HTR-8/SVneo (cell line): ENCODE measurements around the gene SCARB2.
"Not testable (repeated sequence)": the region's sequence is repeated elsewhere in the genome, so short reads cannot be mapped to it uniquely, and the experiment has no call there.

Experiments used
- DNase-seq: peaks from one replicate; pipeline ENCODE4 v3.0.0; 2011; ENCODE audit warnings: low spot score, mixed read lengths; ENCODE audit not compliant: insufficient read length
- FAIRE-seq: peaks from 2 replicates; lab custom pipeline; 2011; peaks lifted over from hg19 to GRCh38; lab: Jason Lieb, UNC

The SCARB2 gene, protein sequence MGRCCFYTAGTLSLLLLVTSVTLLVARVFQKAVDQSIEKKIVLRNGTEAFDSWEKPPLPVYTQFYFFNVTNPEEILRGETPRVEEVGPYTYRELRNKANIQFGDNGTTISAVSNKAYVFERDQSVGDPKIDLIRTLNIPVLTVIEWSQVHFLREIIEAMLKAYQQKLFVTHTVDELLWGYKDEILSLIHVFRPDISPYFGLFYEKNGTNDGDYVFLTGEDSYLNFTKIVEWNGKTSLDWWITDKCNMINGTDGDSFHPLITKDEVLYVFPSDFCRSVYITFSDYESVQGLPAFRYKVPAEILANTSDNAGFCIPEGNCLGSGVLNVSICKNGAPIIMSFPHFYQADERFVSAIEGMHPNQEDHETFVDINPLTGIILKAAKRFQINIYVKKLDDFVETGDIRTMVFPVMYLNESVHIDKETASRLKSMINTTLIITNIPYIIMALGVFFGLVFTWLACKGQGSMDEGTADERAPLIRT

DNA sequence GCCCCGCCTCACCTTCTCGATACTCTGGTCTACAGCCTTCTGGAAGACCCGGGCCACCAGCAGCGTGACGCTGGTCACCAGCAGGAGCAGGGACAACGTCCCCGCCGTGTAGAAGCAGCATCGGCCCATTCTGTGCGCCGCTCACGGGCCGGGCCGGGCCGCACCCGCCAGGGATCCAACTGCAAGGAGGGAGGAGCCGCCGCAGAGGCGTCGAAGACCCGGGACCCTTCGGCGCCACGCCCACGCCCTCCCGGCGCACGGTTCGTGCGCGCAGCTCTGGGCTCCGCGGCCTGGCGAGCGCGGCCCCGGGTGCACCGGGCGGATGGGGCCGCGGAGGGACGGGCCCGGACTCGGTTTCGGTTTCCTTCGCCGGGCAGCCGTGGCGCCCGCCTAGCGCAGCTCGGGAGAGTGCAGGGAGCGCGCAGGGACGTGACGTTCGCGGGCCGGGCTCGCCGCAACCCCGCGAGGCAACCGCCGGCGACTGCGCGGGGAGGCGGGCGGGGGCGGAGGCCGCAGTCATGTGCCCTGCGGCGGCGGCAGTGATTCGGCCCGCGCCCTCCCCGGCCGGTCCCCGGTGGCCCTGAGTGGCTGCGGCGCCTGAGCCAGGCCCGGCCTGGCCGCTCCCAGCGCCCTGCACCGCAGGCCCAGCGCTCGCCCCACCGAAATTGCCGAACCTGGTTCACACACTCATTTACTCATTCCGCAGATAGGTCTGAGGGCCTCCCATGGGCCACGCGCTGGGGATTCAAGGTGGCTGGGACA, at the start of gene SCARB2:
Gene SCARB2 (minus strand): TSS at position 410 of the 762 bp plus-strand sequence. CDS start 281 bp downstream, at position 129.
- FAIRE-seq (no peak), DNase-seq (peak; percentile 41)

DNA sequence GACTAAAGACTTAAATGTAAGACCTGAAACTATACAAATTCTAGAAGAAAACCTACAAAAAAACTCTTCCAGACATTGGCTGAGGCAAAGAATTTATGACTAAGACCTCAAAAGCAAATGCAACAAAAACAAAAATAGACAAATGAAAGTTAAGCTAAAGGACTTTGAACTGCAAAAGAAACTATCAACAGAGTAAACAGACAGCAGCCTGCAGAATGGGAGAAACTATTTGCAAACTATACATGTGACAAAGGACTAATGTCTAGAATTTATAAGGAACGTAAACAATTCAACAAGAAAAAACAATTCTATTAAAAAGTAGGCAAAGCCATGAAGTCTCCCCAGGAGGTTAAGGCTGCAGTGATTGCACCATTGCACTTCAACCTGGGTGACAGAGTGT, 46.9 kb upstream of the SCARB2 start:
- FAIRE-seq: no peak

DNA sequence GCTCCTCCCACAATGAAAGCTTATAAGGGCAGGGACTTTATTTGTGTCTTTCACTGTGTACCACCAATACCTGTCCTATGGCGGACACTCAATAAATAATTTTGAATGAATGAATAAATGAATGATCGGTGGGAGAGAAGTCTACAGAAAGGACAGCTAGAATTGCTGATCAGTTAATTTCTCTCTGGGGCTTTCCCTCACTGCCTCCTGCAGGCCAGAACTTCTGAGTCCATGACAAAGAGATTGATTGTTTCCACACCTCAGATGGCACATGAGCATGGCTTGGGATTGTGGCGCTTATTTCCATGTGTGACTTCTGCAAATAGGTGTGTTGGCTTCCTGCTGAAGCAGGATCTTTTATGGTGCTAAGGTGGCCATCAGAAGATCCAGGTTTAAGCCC, 44.2 kb upstream of the SCARB2 start:
- DNase-seq (no peak), FAIRE-seq (no peak)

More for the DNA sequence above, 46.9 kb upstream of the SCARB2 start:
- DNase-seq: no peak

DNA sequence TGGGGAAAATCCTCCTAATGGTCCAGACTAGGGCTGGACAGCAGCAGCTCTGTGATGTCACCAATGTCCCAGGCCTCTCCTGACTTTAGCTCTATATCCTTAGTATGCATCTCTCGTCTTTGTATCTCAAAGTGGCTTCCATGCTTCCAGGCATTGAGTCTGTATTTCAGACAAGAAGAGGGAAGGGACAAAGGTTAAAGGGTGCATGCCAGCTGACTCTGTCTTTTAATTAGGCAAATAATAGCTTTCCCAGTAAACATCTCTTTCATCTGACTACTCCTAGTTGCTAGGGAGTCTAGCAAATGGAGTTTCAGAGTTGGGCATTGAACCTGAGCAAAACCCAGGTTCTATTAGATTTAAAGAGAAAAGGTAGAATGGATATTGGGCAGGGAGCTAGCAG, 43.3 kb upstream of the SCARB2 start:
- no peak for DNase-seq
- no peak for FAIRE-seq

DNA sequence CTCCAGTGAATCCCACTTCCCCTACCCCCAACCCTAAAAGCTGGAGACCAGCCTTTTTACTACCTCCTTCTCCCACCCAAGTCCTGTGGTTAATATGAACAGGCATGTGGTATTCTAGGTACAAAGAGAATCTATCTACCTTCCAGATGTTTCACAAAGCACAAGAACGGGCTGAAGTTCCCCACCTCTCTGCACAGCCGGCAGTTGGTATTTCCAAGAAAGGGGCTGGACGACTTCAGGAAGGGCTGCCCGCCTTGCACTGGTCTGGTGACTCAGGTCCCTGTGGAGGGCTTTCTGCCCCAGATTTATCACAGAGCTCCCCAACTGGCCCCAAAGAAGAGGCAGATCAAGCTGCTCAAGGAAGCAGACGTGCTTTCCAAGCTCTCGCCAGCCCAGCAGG, 42.4 kb upstream of the SCARB2 start:
- DNase-seq: no peak
- no peak for FAIRE-seq

DNA sequence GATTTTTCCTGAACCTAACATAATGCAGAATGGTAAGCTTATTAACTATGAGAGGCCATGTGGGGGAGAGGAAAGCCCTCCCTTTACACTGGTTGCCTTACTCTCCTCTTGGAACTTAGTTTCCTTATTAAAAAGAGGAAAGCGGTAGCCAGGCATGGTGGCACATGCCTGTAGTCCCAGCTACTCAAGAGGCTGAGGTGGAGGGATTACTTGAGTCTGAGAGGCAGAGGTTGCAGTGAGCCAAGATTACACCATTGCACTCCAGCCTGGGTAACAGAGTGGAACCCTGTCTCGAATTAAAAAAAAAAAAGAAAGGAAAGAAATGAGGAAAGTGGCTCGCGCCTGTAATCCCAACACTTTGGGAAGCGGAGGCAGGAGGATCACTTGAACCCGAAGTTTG, 39.9 kb upstream of the SCARB2 start:
- no peak for FAIRE-seq
- no peak for DNase-seq

DNA sequence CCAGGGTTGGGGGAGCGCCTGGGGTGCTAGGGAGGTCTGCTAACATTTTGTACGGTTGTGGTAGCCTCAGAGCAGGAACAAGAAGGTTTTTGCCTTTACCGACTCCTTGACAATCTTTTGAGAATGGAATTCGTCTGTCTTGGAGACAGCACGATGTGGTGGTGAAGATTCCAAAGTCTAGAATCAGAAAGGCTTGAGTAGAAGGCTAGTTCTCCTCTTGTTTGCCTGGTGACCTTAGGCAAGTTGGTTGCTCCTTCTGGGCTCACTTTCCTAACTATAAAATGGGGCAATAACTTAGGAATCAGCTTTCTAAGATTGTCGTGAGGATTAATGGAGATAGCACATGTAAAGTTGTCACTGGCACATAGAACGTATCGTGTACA, 38.6 kb upstream of the SCARB2 start:
- no peak for FAIRE-seq
- DNase-seq: no peak

DNA sequence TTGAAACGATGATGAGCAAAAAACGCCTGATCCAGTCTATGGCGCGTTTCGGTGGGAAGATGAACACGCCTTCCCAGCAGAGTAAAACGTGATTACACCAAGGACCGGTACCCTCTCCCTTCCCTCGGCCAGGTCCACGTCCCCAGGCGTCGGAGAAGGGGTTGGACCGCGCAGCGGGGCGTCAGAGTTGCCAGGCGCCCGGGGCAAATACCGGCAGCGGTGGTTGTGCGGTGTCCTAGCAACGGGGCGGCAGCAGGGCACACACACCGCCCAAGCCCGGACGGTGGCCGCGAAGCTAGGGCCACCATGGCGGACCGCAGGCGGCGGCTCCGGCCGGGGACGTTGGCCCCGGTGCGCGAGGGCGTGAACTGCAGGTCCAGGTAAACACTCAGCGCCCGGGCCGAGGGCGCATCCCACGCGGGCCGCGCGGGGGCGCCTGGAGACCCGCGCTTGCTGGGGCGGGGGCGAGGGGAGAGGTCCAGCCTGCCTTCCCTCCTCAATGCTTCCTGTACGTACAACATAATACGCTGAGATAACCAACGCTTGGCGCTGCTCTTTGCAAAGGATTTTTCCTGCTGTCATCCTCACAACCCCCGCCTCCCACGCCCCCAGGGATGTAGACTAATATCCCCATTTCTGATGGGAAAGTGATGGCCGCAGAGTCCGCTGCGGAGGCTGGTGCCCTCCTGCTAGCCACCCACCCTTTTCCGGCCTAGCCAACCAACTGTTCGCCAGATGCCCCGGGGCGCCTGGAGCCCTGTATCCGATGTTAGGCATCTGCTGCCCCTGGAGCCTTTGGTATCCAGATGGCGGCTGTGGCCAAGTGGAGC, 38.0 kb upstream of the SCARB2 start, which contains the start of gene FAM47E:
Gene FAM47E (plus strand): TSS at position 281 of the 830 bp plus-strand sequence. CDS start 26 bp downstream, at position 307.
- FAIRE-seq: no peak
- DNase-seq: peak; percentile 36

DNA sequence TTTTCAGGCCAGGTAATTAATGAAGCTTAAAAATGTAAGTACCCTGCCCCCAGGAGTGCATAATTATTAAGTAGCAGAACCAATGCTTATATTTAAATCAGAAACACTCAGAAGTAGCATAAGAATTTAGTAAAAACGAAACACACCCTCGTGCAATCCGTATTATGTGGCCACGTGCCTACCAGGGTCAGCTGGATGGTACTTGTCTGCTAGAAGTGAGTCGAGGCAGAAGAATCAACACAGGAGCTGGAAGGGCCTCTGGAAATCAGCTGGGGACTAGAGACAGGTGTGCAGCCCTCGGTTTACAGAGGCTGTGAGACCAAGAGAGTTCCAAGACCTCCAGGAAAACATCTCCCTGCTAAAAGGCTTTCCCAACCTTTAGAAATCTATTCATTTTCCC, 37.3 kb upstream of the SCARB2 start:
- FAIRE-seq: no peak

DNA sequence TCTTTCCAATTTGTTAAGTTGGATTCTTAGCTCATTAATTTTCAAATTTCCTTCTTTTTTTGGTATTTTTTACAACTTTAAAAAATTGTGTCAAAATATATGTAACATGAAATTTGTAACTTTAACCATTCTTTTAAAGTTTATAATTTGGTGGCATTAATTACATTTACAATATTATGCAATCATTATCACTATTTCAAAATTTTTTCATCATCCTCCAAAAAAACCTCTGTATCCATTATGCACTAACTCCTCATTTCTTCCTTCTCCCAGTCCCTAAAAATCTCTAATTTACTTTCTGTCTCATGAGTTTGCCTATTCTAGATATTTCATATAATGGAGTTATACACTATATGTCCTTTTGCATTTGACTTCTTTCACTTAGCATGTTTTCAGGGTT, 33.2 kb upstream of the SCARB2 start:
- DNase-seq (no peak), FAIRE-seq (no peak)

More for the DNA sequence above, 37.3 kb upstream of the SCARB2 start:
- no peak for DNase-seq

DNA sequence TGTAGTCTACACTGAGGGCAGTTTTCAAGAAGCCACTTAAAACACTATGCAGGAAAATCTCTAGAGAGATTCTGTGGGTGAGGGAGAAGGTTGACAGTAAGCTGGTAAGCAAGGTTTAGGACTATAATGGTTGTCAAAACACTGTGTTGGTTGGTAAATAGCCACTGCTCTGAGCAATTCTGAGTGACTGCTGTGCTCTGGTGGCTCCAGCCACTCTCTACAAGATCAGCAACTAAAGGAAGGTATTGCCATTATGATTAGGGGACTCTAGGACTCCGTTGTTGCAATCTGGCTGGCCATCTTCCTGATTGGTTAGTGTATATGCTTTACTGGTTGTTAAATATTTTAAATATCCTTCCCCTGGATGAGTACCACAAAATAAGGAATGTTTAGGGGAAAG, 32.4 kb upstream of the SCARB2 start:
- DNase-seq (no peak), FAIRE-seq (no peak)

DNA sequence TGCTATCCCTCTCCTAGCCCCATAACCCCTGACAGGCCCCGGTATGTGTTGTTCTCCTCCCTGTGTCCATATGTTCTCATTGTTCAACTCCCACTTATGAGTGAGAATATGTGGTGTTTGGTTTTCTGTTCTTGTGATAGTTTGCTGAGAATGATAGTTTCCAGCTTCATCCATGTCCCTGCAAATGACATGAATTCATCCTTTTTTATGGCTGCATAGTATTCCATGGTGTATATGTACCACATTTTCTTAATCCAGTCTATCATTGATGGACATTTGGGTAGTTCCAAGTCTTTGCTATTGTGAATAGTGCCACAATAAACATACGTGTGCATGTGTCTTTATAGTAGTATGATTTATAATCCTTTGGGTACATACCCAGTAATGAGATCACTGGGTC, 30.3 kb upstream of the SCARB2 start:
- FAIRE-seq, DNase-seq: not testable (repeated sequence)

DNA sequence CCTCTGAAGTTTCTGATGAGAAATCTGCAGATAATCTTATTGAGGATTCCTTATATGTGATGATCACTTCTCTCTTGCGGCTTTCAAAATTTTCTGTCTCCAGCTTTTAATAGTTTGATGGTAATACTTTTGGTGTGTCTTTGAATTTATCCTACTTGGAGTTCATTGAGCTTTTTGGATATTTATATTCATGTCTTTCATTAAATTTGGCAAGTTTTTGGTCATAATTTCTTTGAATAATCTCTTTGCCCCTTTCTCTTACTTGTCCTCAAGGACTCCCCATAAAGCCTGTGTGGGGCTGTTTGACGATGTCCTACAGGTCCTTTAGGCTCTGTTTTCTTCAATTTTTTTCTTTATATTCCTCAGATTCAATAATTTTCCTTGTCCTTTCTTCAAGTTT, 26.6 kb upstream of the SCARB2 start:
- FAIRE-seq: no peak
- no peak for DNase-seq

DNA sequence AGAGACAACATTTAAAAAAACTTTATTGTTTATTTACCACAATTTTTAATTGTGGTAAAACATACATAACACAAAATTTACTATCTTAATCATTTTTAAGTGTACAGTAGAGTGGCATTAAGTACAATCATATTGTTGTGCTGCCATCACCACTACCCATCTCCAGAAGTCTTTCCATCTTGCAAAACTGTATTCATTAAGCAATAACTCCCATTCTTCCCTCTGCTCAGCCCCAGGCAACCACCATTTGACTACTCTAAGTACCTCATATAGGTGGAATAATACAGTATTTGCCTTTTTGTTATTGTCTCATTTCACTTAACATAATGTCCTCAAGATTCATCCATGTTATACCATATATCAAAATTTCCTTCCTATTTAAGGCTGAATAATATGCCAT, 25.1 kb upstream of the SCARB2 start:
- no peak for FAIRE-seq

DNA sequence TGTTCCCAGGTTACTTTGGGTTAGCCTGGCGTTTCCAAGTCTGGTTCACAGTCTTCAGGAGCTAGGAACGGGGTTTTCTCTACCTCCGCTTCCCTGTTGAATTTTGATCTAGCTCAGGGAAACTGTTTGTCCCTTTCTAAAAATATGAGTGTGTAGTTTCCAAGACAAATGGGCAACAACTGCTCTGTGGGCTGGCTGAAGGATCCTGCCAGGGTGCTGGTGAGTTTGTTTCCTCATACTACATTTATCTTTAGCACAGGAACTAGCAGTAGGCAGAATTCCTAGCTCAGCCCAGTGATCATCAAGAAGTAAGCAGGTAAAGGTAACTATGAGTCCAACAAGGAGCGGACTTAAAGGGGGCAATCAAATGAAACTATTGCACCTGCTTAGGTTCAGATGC, 24.6 kb upstream of the SCARB2 start:
- DNase-seq: no peak
- FAIRE-seq: no peak

More for the DNA sequence above, 25.1 kb upstream of the SCARB2 start:
- no peak for DNase-seq

DNA sequence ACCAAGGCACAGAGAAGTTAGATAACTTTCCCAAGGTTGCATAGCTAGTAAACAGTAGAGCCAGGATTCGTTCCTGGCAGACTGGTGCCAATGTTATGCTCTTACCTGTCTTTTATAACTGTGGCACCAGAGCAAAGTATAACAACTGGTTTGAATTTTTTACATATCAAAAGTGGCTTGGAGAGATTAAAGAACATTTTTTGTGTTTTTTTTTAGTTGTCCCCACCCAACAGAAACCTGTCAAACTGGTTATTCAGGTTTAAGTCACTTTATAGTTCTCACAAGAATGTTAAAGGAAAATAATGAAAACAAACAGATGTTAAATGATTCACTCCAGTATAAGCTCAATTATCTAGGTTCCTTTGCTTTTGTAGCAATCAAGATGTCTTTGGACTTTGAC, 22.3 kb upstream of the SCARB2 start:
- no peak for DNase-seq
- no peak for FAIRE-seq

DNA sequence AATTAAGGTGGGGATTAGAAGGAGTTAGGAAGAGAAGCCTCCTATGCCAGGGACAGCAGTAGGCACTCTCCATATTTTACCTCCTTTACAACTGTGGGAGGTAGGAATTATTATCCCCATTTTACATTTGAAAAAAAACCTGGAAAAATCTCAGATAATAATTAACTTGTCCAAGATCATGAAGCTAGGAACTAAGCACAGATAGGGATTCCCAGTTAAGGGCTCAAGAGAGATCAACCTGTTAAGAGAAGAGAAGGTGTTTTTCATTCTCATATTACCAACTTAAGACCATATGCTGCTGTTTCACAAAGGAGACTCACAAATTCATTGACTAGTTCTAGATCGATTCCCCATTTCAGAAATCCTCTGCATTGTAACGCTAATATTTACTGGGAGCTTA, 21.8 kb upstream of the SCARB2 start:
- no peak for DNase-seq
- no peak for FAIRE-seq

DNA sequence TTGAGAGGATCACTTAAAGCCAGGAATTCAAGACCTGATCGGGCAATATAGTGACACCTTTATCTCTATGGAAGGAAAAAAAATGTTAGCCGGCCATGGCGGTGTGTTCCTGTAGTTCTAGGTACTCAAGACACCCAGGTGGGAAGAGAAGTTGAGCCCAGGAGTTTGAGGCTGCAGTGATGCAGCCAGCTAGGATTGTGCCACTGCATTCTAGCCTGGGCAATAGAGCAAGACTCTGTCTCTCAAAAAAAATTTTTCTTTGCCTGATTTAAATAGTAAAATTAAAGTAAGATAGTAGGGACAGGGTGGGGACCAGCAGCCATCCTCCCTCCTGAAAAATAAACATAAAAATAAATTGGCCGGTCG, 21.0 kb upstream of the SCARB2 start:
- no peak for FAIRE-seq
- DNase-seq: no peak

DNA sequence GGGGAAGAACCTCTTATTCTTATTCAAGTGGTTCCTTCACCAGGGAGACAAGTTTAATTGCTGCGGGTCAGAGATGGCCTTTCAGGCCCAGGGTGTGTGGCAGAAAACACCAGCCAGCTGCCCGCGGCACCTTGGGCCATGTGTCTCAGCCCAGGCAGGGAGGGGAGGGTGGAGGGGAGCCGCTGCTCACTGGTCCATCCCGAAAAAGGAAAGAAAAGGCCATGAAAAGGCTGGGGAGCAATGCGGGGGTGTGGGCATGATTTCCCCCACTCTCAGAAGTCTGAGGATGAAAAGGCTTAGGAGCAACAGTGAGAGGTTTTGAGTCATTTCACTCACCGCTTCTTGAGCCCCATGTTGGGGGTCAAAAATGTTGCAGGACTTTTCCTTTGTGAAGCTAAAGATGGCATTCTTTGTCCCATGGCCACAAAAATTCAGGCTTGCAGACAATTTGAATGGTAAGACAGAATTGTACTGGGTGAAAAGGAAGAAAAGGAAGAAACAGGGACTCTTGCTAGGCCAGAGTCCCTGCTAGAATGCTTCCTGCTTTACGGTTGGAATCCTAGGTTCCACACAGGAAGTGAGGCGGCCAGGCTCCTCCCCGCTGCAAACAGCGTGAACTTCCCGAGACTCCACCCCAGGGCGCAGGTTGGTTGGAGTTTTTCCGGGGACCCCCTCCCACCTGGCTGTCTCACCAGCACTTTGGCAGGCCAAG, 20.5 kb upstream of the SCARB2 start:
- DNase-seq (no peak), FAIRE-seq (no peak)

DNA sequence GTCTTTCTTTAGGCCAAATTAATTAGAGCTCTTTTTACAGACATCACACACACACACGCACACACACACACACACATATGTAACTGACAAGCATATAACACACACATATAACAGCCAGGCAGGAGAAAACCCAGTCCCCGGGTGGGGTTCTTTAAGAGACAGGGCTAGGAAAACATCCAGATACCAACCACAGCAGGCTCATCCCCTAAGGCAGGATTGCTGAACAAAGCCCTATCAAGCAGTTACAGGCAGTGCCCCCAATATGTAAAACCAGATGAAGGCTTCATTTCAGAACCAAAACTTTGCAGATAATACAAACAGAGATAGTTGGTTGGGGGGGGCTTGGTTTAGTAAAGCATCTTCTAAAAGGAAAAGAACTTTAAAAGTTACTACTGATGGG, 19.9 kb upstream of the SCARB2 start:
- DNase-seq: no peak

More for the DNA sequence above, 19.9 kb upstream of the SCARB2 start:
- FAIRE-seq: no peak
